ENCODE data around the gene PTPRT. TPM values are rescaled to one million over a fixed set of nuclear protein-coding genes. Genes with fewer than 3 reads are reported as not detected.

Gene PTPRT
- total and polyA plus RNA-seq, 10 of the 15 experiments (the other 5 are each of a cell fraction or from before 2014, with no cell fraction given) = not detected

- ChIA-PET RAD21 (ENCODE audit: unreplicated experiment) (no interaction called here), CTCF (no interaction called here), POLR2A (no interaction called here), SMC1A (ENCODE audit: uncharacterized antibody, unreplicated experiment) (no interaction called here)
- TF ChIP-seq IKZF1 (conservative IDR thresholded peaks at IDR 0.05) (no peak), STAT1 (conservative IDR thresholded peaks at IDR 0.05) (no peak), TCF3 (IDR thresholded peaks at IDR 0.05; ENCODE audit: borderline replicate concordance, insufficient read depth, low read depth, low read length) (no peak), ZNF622 (IDR thresholded peaks at IDR 0.05) (no peak), MEF2B (IDR thresholded peaks at IDR 0.05; ENCODE audit: partially characterized antibody, poor library complexity, severe bottlenecking) (no peak), NR2C1 (IDR thresholded peaks at IDR 0.05) (no peak)
- in situ Hi-C loops (cut with MboI) = no loop called here
- no peaks in the 10 kb centered on the region for H3K4me1 ChIP-seq (ENCODE audit: control insufficient read depth, insufficient read depth, low read length)
- H4K20me1 ChIP-seq (ENCODE audit: control insufficient read depth, insufficient read depth) = no peaks in the 10 kb centered on the region
- no peak overlapping the region for H3K27ac ChIP-seq (ENCODE audit: control insufficient read depth, insufficient read depth)
- H2AFZ ChIP-seq (ENCODE audit: control insufficient read depth, low read depth, low read length) = no peak overlapping the region
- no peak overlapping the region for H3K4me3 ChIP-seq
- no peaks in the 10 kb centered on the region for H3K9me3 ChIP-seq (replicated peaks; ENCODE audit: control insufficient read depth, insufficient read depth, low read length)
- WGBS (ENCODE audit: insufficient coverage, insufficient replicate concordance, low lambda C conversion rate, missing lambda C conversion rate) = 3% methylated on average over 2 of the region's 2 CpGs
- H3K4me2 ChIP-seq (ENCODE audit: control insufficient read depth, insufficient read depth) = no peak overlapping the region
- ATAC-seq (no peak), DNase-seq (ENCODE audit: low read depth, low spot score) (no peak), FAIRE-seq (no peak)
- no peaks in the 10 kb centered on the region for H3K27me3 ChIP-seq (replicated peaks in 1 of 2; ENCODE audit: control insufficient read depth in 2 of 2, insufficient read depth in 2 of 2, low read length in 1 of 2)
- H3K36me3 ChIP-seq (ENCODE audit: control insufficient read depth in 2 of 2, insufficient read depth in 2 of 2, low read length in 1 of 2) = no peaks in the 10 kb centered on the region
- intact Hi-C loops (cut with micrococcal nuclease; ENCODE audit: unreplicated experiment) = no loop called here
- H3K9ac ChIP-seq (ENCODE audit: control insufficient read depth, insufficient read depth, low read length) = no peak overlapping the region
- no peaks in the 10 kb centered on the region for H3K79me2 ChIP-seq (ENCODE audit: control insufficient read depth, insufficient read depth, low read length)
- no TSS peak for BruUV-seq (replicated peaks)
Measured at GRCh38 chr20:42958367-42959069, 231.2 kb downstream of the PTPRT start.

- in situ Hi-C loops (cut with MboI) (no loop called here), intact Hi-C loops (cut with micrococcal nuclease; ENCODE audit: unreplicated experiment) (no loop called here)
- RAD21 ChIA-PET (ENCODE audit: unreplicated experiment) = no interaction called here
- no peaks in the 10 kb centered on the region for H3K79me2 ChIP-seq (ENCODE audit: control insufficient read depth, insufficient read depth, low read length)
- no TSS peak for BruUV-seq (replicated peaks)
- no peak overlapping the region for H3K9ac ChIP-seq (ENCODE audit: control insufficient read depth, insufficient read depth, low read length)
- ATAC-seq (no peak), FAIRE-seq (no peak), DNase-seq (ENCODE audit: low read depth, low spot score) (no peak)
- 95% methylated on average over 1 of the region's 1 CpG for WGBS (ENCODE audit: insufficient coverage, insufficient replicate concordance, low lambda C conversion rate, missing lambda C conversion rate)
- H2AFZ ChIP-seq (ENCODE audit: control insufficient read depth, low read depth, low read length) = no peak overlapping the region
- H3K9me3 ChIP-seq (replicated peaks; ENCODE audit: control insufficient read depth, insufficient read depth, low read length) = no peaks in the 10 kb centered on the region
- H3K4me1 ChIP-seq (ENCODE audit: control insufficient read depth, insufficient read depth, low read length) = no peaks in the 10 kb centered on the region
- CTCF ChIA-PET = no interaction called here
- TF ChIP-seq ZNF207 (IDR thresholded peaks at IDR 0.05; ENCODE audit: borderline replicate concordance) (no peak), KAT2A (conservative IDR thresholded peaks at IDR 0.05; ENCODE audit: control insufficient read depth, low read depth, low read length) (no peak)
- H4K20me1 ChIP-seq (ENCODE audit: control insufficient read depth, insufficient read depth) = no peaks in the 10 kb centered on the region
- no peak overlapping the region for H3K4me3 ChIP-seq
- H3K27ac ChIP-seq (ENCODE audit: control insufficient read depth, insufficient read depth) = no peak overlapping the region
- no peak overlapping the region for H3K4me2 ChIP-seq (ENCODE audit: control insufficient read depth, insufficient read depth)
- H3K27me3 ChIP-seq (replicated peaks in 1 of 2; ENCODE audit: control insufficient read depth in 2 of 2, insufficient read depth in 2 of 2, low read length in 1 of 2) = no peaks in the 10 kb centered on the region
- SMC1A ChIA-PET (ENCODE audit: uncharacterized antibody, unreplicated experiment) = no interaction called here
- no peaks in the 10 kb centered on the region for H3K36me3 ChIP-seq (ENCODE audit: control insufficient read depth in 2 of 2, insufficient read depth in 2 of 2, low read length in 1 of 2)
- POLR2A ChIA-PET = no interaction called here
Measured at GRCh38 chr20:42957704-42958095, 232.0 kb downstream of the PTPRT start.
